GM18951 (cell line): ENCODE data around the gene NGB.
"Not testable (repeated sequence)": the region's sequence is repeated elsewhere in the genome, so short reads cannot be mapped to it uniquely, and the experiment has no call there.

ENCODE experiments used
- POLR2A ChIP-seq: IDR thresholded peaks from 4 replicates; pipeline ENCODE4 v1.6.1; 2011; ENCODE audit warnings: mild to moderate bottlenecking; ENCODE audit not compliant: insufficient read length, insufficient read depth; ENCODE audit errors: extremely low read depth
- in situ Hi-C: fragments of 300-500 bp; cut with MboI; formaldehyde crosslinking; loops from one replicate; pipeline ENCODE4 v1.12.0; 2022; ENCODE audit warnings: low sequenced_read_pairs, mixed read lengths, inconsistent platforms; ENCODE audit not compliant: unreplicated experiment

The NGB gene

DNA sequence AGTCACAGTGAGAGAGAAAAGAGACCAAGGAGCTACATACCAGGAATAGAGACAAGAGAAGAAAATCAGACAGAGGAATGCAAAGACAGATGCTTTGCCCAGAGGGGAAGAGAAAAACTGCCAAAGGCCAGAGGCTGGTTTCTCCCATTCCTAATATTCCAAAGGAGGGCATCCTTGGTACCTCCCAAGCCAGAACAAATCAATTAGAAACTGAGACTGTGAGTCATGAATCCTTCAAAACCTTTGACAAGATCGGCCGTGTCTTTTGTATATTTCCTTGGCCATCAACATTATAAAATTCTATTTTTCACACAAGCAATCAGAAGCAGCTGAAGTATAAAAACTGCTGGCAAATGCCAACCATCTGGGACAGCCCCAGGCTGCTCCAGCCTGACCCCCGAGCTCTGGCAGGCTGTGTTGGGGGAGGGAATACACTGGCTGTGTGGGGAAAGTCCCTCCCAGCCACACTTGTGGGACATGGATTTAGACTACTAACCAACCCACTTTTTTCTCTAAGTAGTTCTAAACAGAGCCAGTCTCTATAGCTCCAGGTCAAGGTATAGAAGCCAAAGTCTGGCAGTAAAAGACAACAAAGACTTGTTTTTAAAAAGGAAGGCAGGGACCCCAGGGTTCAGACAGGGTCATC, 36.0 kb upstream of the NGB start:
- no peak for TF ChIP-seq POLR2A
- in situ Hi-C loops, result no loop called here

DNA sequence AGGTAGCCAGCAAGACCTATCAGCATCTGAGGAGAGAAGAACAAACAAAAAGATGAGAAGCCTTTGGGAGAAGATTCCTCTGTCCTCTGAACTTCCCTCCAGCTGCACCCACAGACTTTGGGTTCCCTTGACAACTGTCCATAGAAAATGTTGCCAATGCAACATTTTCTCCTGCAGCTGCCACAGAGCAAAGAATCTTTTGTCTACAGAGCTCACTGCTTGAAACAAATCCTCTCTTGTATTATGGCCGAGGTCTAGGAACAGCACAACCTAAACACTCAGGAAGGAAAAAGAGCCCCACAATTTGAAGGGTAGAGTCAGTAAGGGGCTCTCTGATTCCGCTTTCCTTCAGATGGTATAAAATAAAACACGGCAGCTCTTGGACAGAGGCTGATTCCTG, 35.4 kb upstream of the NGB start:
- TF ChIP-seq POLR2A, result no peak
- in situ Hi-C loops, result no loop called here

DNA sequence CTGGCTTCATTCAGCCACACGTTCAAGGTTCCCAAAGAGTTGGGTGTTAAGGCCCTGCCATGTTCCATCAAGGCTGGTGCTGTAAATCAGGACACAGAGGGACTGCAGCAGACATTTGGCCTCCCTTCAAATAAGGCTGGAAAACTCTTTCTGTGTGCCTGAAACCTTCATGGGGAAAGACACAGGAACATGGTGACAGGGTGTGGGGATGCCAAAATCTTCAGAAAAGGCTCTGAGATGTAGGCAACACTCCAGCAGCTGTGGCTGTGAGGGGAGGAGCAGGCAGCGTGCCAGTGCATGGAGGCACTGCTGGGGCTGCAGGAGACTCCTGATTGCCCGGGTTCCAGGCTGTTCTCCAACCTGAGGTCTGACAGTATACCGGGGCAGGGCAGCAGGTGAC, 34.7 kb upstream of the NGB start:
- in situ Hi-C loops, result no loop called here
- no peak for TF ChIP-seq POLR2A

DNA sequence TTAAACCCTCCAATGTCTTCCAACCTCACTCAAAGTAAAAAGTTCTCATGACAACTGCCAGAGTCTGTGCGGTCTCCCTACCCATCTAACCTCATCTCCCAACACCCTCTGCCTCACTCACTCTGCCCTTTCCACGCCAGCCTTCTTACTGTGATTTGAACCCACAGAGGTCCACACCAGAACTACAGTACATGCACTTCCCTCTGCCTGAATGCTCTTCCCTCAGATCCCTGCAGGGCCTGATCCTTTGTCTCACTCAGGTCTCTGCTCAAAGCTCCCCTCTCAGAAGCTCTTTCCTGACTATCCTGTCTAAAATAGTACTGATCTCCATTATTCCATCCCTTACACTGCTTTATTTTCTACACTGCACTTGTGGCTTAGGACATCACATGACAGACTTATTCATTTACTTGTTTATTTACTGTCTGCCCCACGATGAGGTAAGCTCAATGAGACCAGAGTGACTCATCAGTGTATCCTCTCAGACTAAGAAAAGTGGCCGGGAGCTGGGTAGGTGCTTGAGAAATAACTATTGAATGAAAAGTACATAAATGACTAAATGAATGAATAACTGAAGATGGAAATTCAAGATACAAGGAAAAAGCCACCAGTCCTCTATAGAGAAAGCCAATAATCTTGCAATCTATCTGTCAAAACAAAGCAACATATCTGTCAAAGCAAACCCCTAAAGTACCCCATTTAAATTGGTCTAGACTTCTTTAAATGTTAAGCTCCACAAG, 32.6 kb upstream of the NGB start:
- no peak for TF ChIP-seq POLR2A
- in situ Hi-C loops, result no loop called here

DNA sequence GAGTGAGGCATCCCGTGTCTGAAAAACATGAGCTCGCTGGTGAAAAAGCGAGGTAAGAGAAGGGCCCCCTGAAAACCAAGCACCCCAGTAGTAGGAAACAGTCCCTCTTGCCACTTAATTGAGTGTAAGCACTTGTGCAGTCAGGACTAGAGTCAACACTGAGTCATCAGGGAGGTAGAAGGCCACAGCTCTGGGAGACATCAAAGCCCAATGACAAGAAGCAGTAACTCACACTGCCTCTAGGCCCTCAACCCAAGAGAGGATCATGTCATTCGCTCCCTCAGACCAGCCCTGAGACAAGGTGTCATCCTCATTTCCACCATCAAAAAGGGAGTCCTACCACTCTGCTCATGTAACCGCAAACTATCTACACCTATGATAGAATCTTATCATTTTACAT, 31.9 kb upstream of the NGB start:
- in situ Hi-C loops, result no loop called here
- TF ChIP-seq POLR2A, result no peak

DNA sequence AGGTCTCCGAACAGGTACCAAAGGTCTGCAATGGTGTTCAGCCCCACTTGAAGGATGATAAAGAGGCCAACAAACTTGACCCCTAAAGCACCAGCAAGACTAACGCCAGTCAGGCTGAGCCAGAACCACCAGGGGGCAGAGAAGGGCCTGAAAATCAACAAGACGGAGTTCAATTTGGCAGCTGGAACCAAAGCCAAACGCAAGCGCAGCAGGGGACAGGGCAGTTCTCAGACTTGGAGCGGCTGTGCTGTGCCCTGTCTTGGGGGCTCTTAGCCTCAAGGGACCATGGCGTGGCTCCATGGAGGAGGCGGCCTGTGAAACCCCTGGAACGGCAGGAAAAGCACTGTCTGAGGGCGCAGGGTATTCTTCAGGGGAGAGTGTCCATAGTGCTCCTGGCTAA, 30.1 kb upstream of the NGB start:
- no peak for TF ChIP-seq POLR2A
- in situ Hi-C loops, result no loop called here

DNA sequence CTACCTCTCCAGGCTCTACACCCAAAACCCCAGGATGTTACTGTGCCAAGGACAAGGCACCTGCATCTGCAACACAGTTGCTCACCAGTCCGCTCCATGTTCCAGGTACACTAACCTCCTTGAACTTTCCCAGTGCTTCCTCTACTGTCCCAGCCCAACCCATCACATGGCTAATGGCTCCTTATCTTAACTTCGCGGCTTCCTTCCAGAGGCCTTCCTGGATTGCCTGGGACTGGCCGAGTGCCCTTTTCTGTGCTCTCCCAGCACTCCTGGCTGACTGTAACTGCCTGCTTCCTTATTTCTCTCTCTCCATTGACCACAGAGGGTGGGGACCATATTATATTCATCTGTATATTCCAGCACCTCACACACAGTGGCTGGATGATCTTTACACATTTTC, 28.8 kb upstream of the NGB start:
- in situ Hi-C loops, result loop anchor here (5.0 kb wide), 1 partner anchor 248 kb away; no protein-coding TSS in a partner anchor
- no peak for TF ChIP-seq POLR2A

DNA sequence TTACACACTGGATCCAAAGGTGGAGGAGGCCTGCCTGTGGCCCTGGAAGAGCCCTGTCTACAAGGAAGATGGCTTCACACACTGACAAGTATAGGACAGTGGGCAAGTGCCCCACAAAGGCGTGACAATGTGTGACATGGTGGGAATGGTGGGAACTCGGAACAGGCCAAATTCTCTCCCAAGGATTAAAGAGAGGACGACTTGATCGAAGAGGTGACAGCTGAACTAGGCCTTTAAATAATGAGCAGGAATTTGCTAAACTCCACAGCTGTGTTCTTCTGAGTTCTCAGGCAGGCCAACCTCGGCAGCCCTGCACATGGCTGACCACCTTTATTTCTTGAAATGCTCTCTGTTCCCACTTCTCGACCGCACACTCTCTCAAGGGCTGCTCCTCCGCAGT, 25.9 kb upstream of the NGB start:
- no peak for TF ChIP-seq POLR2A
- in situ Hi-C loops, result loop anchor here (5.0 kb wide), 1 partner anchor 250 kb away; no protein-coding TSS in a partner anchor

DNA sequence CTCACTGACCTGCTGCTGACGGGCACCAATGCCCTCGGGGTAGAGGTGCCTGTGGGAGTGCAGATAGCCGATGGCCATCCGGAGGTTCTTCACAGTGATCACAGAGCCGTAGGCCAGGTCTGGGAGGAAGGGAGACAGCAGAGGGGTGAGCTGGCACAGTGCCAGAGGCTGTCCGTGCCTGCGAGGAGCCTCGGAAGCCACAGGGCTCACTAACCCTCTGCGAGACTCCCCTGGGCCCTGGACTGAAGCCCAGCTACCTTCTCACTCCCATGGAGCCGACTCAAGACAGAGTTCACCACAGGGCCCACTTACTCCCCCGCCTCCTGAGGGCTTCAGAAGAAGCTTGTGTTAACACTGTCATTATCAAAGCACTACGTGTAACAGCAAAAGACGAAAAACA, 25.1 kb upstream of the NGB start:
- TF ChIP-seq POLR2A, result no peak
- in situ Hi-C loops, result loop anchor here (5.0 kb wide), 1 partner anchor 251 kb away; no protein-coding TSS in a partner anchor

DNA sequence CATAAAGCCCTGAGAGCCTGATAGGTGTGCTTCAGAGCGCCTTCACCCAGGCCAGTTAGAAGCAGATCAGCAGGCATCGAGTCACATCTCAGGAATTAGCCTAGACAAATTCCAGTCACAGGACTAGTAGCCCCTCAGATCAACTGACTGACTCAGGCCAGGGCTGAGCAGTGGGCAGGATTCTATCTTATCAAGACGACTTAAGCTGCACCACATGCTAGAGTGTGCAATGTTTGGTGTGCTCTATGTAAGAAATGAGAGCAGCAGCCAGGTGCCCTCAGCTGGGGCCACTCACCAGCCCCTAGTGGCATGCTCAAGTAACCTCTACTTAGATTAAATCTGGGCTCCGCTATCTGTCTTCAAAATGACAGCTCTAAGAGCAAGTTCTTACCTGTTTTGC, 19.7 kb upstream of the NGB start:
- in situ Hi-C loops, result no loop called here
- no peak for TF ChIP-seq POLR2A

DNA sequence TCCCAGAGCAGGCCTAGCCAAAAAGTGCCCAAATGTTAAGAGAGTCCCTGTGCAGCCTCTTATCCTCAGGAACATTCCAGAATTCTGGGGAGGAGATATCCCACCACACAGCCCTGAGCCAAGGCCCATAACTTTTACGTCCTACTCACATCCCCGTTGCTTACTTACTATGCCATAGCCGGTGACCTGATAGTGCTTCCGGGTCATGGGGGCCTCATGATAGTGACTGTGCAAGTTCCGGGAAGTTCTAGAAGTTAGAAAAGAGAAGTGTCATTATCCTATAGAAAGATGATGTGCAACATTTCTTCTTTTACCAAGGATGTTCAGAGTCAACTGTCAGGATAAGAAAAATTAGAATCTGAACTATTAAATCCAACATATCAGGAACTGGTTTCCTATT, 15.6 kb upstream of the NGB start:
- in situ Hi-C loops, result no loop called here
- no peak for TF ChIP-seq POLR2A

DNA sequence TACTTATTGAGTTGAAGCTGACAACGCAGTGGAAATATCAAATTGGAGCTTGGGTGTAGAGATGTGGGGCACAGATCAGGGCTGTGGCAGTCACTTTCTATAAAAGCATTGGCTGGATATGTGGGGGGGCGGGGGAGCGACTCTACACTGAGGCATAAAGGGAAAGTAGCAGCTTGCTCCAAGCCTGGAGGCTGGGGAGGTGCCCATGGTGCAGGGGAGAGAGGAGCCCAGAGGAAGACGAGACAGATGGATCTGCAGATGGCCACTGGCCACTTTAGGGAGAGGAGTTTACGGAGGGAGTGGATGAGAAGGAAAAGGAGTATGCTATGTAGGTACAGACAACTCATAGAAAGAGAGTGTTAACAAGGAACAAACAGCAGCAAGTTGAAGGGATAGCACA, 13.5 kb upstream of the NGB start:
- TF ChIP-seq POLR2A, result no peak
- in situ Hi-C loops, result no loop called here

DNA sequence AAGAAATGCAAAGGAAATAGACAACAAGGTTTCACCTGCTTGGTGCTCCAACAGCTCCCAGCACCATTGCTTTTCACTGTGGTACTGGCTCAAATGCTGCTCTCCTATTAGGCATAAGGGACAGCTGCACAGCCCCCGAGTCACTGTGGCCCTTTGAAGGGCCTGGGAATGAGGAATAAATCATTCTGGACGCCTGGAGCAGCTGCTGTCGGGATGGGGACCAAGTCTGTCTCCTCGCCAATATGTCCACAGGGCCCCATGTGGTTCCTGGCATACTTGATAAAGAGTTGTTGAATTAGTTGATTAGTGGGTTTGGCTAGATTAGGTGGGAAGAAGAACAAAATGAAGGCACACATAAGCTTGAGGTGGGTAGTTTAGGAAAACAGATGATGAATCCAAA, 13.1 kb upstream of the NGB start:
- no peak for TF ChIP-seq POLR2A
- in situ Hi-C loops, result no loop called here

DNA sequence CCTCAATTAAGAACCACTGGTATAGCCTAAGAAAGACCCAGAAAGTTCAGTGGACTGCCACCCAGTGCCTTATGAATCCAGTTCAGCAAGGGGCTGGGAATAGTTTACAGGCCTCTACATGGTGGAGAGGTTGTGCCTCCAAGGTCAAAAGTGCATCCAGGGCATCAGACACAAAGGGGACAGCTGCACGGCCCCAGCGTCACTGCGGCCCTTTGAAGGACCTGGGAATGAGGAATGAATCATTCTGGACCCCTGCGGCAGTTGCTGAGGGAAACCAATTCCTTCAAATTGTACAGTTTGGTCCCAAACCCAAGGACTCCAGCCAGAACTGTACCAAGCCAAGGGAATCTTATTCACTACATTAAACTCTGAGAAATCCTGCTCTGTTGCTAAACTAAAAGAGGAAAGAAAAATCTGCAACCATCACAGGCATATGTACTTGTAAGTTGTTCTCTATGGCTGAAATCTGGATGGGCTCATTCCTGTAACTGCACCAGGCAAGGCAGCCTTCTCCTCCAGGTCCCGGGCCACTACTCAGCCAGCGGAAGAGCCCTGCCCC, 10.9 kb upstream of the NGB start:
- in situ Hi-C loops, result no loop called here

DNA sequence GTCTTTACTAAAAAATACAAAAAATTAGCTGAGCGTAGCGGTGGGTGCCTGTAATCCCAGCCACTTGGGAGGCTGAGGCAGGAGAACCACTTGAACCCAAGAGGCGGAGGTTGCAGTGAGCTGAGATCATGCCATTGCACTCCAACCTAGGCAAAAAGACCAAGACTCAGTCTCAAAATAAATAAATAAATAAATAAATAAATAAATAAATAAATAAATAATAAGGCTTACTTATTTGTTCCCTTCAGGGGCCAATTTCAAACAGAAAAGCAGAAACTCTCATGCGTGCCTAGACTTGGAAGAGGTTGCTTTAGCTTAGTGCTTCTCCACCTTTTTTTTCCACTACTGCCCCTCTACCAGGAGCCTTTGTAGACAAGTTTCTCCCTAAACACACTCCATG, 9.9 kb upstream of the NGB start:
- in situ Hi-C loops, result not testable (repeated sequence)

More for the DNA sequence above, 10.9 kb upstream of the NGB start:
- TF ChIP-seq POLR2A, result no peak
